SU-DHL-6 (cell line): Measurements from ENCODE around the gene CACNA1C.

Experiments used
- CTCF ChIP-seq: fragments of 200-600 bp; sonication (generic); IDR thresholded peaks from one replicate; pipeline ENCODE4 v1.5.1; 2017; ENCODE audit warnings: antibody characterized with exemption, mild to moderate bottlenecking, low read length, moderate library complexity; ENCODE audit not compliant: insufficient read depth, poor library complexity, severe bottlenecking
- EZH2phosphoT487 ChIP-seq: fragments of 200-600 bp; sonication (generic), shearing (Covaris generic); conservative IDR thresholded peaks from 2 replicates; pipeline ENCODE4 v1.6.1; 2018; ENCODE audit warnings: mild to moderate bottlenecking, antibody characterized with exemption, low read length, moderate library complexity, mixed read lengths

GRCh38 chr12:2195085-2195484, 142.3 kb downstream of the CACNA1C start:
- no peak for TF ChIP-seq CTCF
- no peak for TF ChIP-seq EZH2phosphoT487
